Retinal pigment epithelial cell (primary cell): ENCODE results near the gene ASAH2.
"Not testable (repeated sequence)": the region's sequence is repeated elsewhere in the genome, so short reads cannot be mapped to it uniquely, and the experiment has no call there.

Experiments used
- DNase-seq: peaks from one replicate; pipeline ENCODE4 v3.0.0-alpha.2; 2010; ENCODE audit warnings: low read depth
- H3K4me3 ChIP-seq: 2 replicates; pipeline ENCODE4 v1.5.1; 2011; ENCODE audit warnings: mild to moderate bottlenecking, low read length, control low read depth, moderate library complexity
- TF ChIP-seq, protein P1 (sequence below): conservative IDR thresholded peaks from 2 replicates; pipeline ENCODE4 v1.5.1; 2011; ENCODE audit warnings: low read depth, low read length, control low read depth, inconsistent platforms

The ASAH2 gene

DNA sequence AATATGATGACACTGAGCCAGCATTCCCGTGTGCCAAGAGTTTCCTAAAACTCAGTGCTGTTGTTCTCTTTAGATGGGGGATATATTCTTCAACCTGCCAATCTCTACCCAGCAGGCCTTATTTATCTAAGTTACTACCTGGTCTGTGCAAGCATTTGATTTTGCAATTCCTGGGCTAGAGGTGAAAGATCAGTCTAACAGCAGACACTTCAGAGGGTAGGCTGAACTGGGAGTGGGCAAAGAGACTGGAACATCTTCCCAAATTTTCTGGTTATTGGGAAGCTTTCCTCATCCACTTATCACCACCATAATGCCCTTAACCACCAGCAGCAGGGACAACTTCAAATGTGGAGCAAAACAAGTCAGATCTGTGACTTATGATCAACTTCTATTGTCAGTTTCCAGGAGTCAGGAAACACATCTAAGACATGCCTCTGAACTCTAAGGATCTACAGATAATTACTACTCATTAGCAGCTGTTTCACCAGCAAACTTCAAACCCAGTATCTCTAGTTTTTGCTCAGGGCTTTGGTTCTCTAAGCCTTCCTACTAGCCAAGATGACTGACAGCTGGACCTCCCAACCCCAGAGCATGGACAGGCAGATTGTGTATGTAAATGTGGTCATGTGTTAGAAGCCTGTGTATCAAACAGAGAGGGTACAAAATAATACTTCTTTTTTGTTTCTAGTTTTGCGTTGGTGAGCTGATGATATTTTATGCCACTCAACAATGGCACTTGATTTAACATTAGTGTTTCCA is 1.0 kb downstream of the ASAH2 start:
- no peak for DNase-seq
- no peak overlapping the region for H3K4me3 ChIP-seq
- TF ChIP-seq, protein P1, sequence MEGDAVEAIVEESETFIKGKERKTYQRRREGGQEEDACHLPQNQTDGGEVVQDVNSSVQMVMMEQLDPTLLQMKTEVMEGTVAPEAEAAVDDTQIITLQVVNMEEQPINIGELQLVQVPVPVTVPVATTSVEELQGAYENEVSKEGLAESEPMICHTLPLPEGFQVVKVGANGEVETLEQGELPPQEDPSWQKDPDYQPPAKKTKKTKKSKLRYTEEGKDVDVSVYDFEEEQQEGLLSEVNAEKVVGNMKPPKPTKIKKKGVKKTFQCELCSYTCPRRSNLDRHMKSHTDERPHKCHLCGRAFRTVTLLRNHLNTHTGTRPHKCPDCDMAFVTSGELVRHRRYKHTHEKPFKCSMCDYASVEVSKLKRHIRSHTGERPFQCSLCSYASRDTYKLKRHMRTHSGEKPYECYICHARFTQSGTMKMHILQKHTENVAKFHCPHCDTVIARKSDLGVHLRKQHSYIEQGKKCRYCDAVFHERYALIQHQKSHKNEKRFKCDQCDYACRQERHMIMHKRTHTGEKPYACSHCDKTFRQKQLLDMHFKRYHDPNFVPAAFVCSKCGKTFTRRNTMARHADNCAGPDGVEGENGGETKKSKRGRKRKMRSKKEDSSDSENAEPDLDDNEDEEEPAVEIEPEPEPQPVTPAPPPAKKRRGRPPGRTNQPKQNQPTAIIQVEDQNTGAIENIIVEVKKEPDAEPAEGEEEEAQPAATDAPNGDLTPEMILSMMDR, result no peak

DNA sequence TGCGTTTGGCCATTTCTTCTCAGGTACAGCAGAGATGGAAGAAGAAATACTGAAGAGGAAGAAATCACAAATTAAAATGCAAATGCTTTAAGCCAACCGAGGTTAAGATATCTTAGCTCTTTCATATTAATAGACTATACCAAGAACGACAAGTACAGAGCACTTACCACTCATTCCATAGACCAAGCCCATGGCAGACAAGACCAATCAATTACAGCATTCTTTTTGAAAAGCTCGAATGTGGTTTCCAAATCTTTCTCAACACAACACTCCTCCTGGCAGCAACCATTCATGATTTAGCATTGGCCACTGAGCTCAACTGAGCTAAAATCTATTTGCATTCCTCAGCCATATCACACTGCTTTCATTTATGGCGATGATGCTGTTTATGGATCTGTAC is 2.7 kb downstream of the ASAH2 start:
- no peak overlapping the region for H3K4me3 ChIP-seq
- TF ChIP-seq, protein P1, result no peak
- no peak for DNase-seq

DNA sequence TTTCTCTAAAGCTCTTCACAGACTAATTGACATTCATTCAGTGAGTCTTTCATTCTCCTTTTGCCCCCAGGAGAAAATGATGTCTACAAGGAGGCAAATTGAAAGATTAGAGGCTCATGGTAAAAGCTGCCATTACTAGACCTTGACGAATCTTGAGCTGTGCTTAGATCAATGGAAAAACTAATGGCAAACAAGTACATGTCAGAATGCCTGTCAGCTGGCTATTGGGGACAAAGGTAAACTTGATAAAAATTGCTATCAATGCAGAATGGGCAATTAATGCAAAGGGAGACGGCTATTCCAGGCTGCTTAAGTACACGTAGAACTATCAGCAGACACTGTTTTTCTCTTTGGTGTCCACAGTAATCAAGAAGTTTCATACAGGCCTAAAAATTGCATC is 3.3 kb downstream of the ASAH2 start:
- no peak for DNase-seq
- H3K4me3 ChIP-seq, result no peak overlapping the region
- TF ChIP-seq, protein P1, result no peak

- no peak overlapping the region for H3K4me3 ChIP-seq
- DNase-seq, result no peak
- TF ChIP-seq, protein P1, result no peak
Measured at GRCh38 chr10:50244201-50244600, 7.1 kb downstream of the ASAH2 start.

- TF ChIP-seq, protein P1, result no peak
- H3K4me3 ChIP-seq, result no peak overlapping the region
- DNase-seq, result no peak
Measured at GRCh38 chr10:50242777-50243176, 8.5 kb downstream of the ASAH2 start.

DNA sequence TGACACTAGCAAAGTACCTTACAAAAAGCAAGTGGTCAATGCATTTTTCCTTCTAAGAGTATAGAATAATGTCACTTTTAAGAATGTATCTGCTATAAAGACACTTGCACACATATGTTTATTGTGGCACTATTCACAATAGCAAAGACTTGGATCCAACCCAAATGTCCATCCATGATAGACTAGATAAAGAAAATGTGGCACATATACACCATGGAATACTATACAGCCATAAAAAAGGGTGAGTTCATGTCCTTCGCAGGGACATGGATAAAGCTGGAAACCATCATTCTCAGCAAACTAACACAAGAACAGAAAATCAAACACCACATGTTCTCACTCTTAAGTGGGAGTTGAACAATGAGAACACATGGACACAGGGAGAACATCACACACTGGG is 9.8 kb downstream of the ASAH2 start:
- H3K4me3 ChIP-seq, DNase-seq: not testable (repeated sequence)

GRCh38 chr10:50234486-50234885 is 16.8 kb downstream of the ASAH2 start:
- TF ChIP-seq, protein P1, result no peak

More at GRCh38 chr10:50234486-50234885, 16.8 kb downstream of the ASAH2 start:
- DNase-seq, result no peak
- no peak overlapping the region for H3K4me3 ChIP-seq
